Upper lobe of left lung (tissue), 6 donors: ENCODE results near the gene AP1S2. TPM values are rescaled to one million over a fixed set of nuclear protein-coding genes. Genes with fewer than 3 reads are reported as not detected.
A peak's percentile ranks its signal among the peaks of the same experiment; 100 is the strongest.

Source experiments
- ATAC-seq, 2 donors: fragments of 200-7000 bp; cut with Tn5 transposase; one replicate each; pipeline ENCODE4 v1.9.1; 2022; ENCODE audit warnings: mild to moderate bottlenecking in 2 of 2, moderate library complexity in 2 of 2; ENCODE audit not compliant: low FRiP score in 2 of 2
- DNase-seq, 2 donors: peaks; one replicate each; pipeline ENCODE4 v3.0.0-alpha.2; 2019 to 2020
- H3K27ac ChIP-seq, 4 donors: fragments of 200-600 bp; sonication (generic); one replicate each; pipeline ENCODE4 v1.5.1; 2016 to 2019
- H3K27me3 ChIP-seq, 4 donors: fragments of 200-600 bp; sonication (generic); one replicate each; pipeline ENCODE4 v1.5.1; 2017 to 2019
- H3K36me3 ChIP-seq, 4 donors: fragments of 200-600 bp; sonication (generic); one replicate each; pipeline ENCODE4 v1.5.1; 2016 to 2019
- H3K4me1 ChIP-seq, 4 donors: fragments of 200-600 bp; sonication (generic); one replicate each; pipeline ENCODE4 v1.5.1; 2018 to 2019
- H3K4me3 ChIP-seq, 4 donors: fragments of 200-600 bp; sonication (generic); one replicate each; pipeline ENCODE4 v1.5.1; 2017 to 2019; ENCODE audit warnings: mild to moderate bottlenecking in 2 of 4, moderate library complexity in 1 of 4
- H3K9me3 ChIP-seq, 4 donors: fragments of 200-600 bp; sonication (generic); one replicate each; pipeline ENCODE4 v1.5.1; 2018 to 2019
- CTCF ChIP-seq, 6 experiments: fragments of 450-650 bp in 4 of 6; fragments of 200-600 bp in 2 of 6; sonication (generic) in 2 of 6; IDR thresholded peaks; one replicate each; pipeline ENCODE4 v1.5.1; 2016 to 2019; ENCODE audit warnings: antibody characterized with exemption in 6 of 6
- EP300 ChIP-seq, 4 donors: sonication (generic); formaldehyde crosslinking; IDR thresholded peaks; one replicate each; pipeline ENCODE4 v1.5.1; 2017; ENCODE audit warnings: antibody characterized with exemption in 4 of 4, control low read depth in 2 of 4
- POLR2A ChIP-seq, 4 donors: fragments of 450-650 bp; IDR thresholded peaks; one replicate each; pipeline ENCODE4 v1.5.1; 2016 to 2017; ENCODE audit warnings: antibody characterized with exemption in 4 of 4, mild to moderate bottlenecking in 2 of 4
- POLR2AphosphoS5 ChIP-seq, 2 donors: sonication (generic); formaldehyde crosslinking; IDR thresholded peaks; one replicate each; pipeline ENCODE4 v1.5.1; 2017; ENCODE audit warnings: antibody characterized with exemption in 2 of 2
- WGBS, 2 donors: methylation state at CpG; one replicate each; pipeline ENCODE4 v1.1.5; 2017 to 2018; 5-methylcytosine and 5-hydroxymethylcytosine counted together
- total RNA-seq, 6 donors: library from RNA; depleted of rRNA in 4 of 6; stranded (reverse); fragments of >200 nt in 4 of 6; gene quantifications; one replicate each; pipeline versions ENCODE4 v1.1.0 to v1.2.1, GENCODE V29; 2016 to 2021
- donor health status: DM: no; HTN: no; CAD: no; lungs with moderate emphysema.
- donor health status: DM: no; HTN: yes; CAD: no; lungs with severe emphysema.

Gene AP1S2
- total RNA-seq, 6 donors from 2014 or later: 12.7 to 51.7 (median 30.6) TPM

DNA sequence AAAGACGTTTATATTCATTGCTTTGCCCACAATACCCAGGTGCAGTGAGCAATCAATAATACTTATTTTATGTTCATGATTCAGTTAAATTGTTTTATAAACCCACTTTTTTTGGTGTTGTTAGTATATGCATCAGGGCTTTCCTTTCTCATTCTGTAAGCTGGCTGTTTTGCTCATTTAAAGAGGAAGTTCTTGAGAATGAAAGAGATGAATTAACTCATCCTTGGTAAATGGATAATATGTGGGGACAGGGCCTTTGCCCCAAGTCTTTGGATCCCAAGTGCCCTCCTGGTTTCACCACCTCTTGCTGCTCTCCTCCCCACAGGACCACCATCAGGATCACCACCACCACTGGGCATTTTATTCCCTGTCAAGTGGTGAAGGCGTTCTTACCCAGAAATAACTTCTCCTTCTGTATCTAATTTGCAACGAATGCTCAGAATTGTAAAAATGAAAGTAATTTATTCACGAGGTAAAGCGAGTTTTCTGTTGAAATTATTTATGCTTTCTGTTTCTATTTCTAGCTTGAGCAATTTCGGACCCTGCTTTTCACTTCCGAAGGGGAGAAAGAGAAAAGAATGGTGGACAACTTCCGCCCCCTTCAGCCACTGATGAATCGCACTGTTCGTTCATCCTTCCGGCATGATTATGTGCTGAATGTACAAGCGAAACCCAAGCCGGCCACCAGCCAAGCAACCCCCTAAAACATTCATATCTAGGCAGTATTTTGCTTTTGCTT lies 72.5 kb downstream of the AP1S2 start:
- ATAC-seq (no peak), DNase-seq (no peak)
- Histone ChIP-seq H3K36me3 (peaks cover 0 to 46% (median 7%) of the 10 kb centered on the region in 4 donors), H3K27ac (peak overlapping the region in 2 of 4 donors; percentile 44 to 50), H3K4me3 (peak overlapping the region in 2 of 4 donors; percentile 8 to 17), H3K4me1 (no peaks in the 10 kb centered on the region), H3K9me3 (no peaks in the 10 kb centered on the region), H3K27me3 (no peaks in the 10 kb centered on the region)
- no peak for TF ChIP-seq CTCF (IDR thresholded peaks at IDR 0.05)
- no peak for TF ChIP-seq EP300 (IDR thresholded peaks at IDR 0.05)
- TF ChIP-seq POLR2AphosphoS5 (IDR thresholded peaks at IDR 0.05): no peak
- TF ChIP-seq POLR2A (IDR thresholded peaks at IDR 0.05): no peak
- 58 to 71% methylated on average over 13 of the region's 13 CpGs for WGBS, 2 donors

Other genes starting within 250 kb of the AP1S2 start
- 1 to 10 TPM in 4 of 6 donors, under 1 TPM in 1, not detected in 1; 0.88 to 7.9 (median 1.3) TPM for gene CLTRN, start 190.0 kb downstream of the AP1S2 start, total RNA-seq
- 10 to 100 TPM in 5 of 6 donors, 1 to 10 TPM in 1; 9.9 to 35.6 (median 17.4) TPM for gene CA5B, start 116.5 kb downstream of the AP1S2 start, total RNA-seq
- gene ZRSR2, start 64.3 kb downstream of the AP1S2 start, total RNA-seq: 10 to 100 TPM in 5 of 6 donors, 1 to 10 TPM in 1; 8.2 to 46.1 (median 15.4) TPM